ENCODE data around the gene MARVELD1. TPM values are rescaled to one million over a fixed set of nuclear protein-coding genes. Genes with fewer than 3 reads are reported as not detected.

MARVELD1 gene
- total and polyA plus RNA-seq, 2 of the 8 experiments (the other 6 are each of a cell fraction or from before 2014, with no cell fraction given) = 28.1 to 37.3 TPM

GRCh38 chr10:97726636-97727178 is 13.2 kb downstream of the MARVELD1 start (continued):
- no peak for TF ChIP-seq RNF2 (IDR thresholded peaks at IDR 0.05; ENCODE audit: borderline replicate concordance, low read depth, low read length, missing control alignments, poor library complexity, severe bottlenecking)
- TF ChIP-seq MAX (IDR thresholded peaks at IDR 0.05) = peak; percentile 69
- no peak for TF ChIP-seq BCL11A (IDR thresholded peaks at IDR 0.05; ENCODE audit: low read depth in 2 of 2, low read length in 2 of 2)
- peak in 1 of 2 experiments; percentile 58; a peak in 1 of 4 replicates for TF ChIP-seq SIN3A (conservative IDR thresholded peaks at IDR 0.05 in 1 of 2, IDR thresholded peaks at IDR 0.05 in 1 of 2; ENCODE audit: low read depth in 1 of 2, low read length in 2 of 2)
- peak; percentile 75 for TF ChIP-seq SIX5 (IDR thresholded peaks at IDR 0.05; ENCODE audit: low read depth, low read length)
- peak in 1 of 3 experiments; percentile 0; a peak in 1 of 4 replicates for TF ChIP-seq CTCF (IDR thresholded peaks at IDR 0.05; ENCODE audit: control extremely low read depth in 1 of 3, insufficient read depth in 1 of 3, low read depth in 1 of 3, low read length in 3 of 3)
- no peak for TF ChIP-seq ATF2 (IDR thresholded peaks at IDR 0.05; ENCODE audit: low read length)
- no peak for TF ChIP-seq GABPA (IDR thresholded peaks at IDR 0.05; ENCODE audit: borderline replicate concordance, insufficient read depth, low read length)
- peak; percentile 68; the same call in 1 of the 2 replicates for TF ChIP-seq TAF1 (IDR thresholded peaks at IDR 0.05; ENCODE audit: low read depth, low read length)
- TF ChIP-seq SP2 (IDR thresholded peaks at IDR 0.05; ENCODE audit: low read length) = no peak
- TF ChIP-seq SP1 (IDR thresholded peaks at IDR 0.05; ENCODE audit: low read depth, low read length) = 0 out of 2 replicates have a peak, but pooled peaks have one; percentile 4
- TF ChIP-seq E2F6 (IDR thresholded peaks at IDR 0.05) = peak; percentile 30; the same call in 1 of the 2 replicates
- TF ChIP-seq POLR2AphosphoS5 (IDR thresholded peaks at IDR 0.05; ENCODE audit: low read depth, low read length) = peak; percentile 42; the same call in 1 of the 2 replicates
- no peak for TF ChIP-seq GTF2F1 (IDR thresholded peaks at IDR 0.05; ENCODE audit: borderline replicate concordance, low read depth, low read length)
- TF ChIP-seq JUN (IDR thresholded peaks at IDR 0.05; ENCODE audit: low read depth, low read length) = no peak
